Cardiac fibroblast (primary cell): ENCODE results near the gene KHDC1.
"Not testable (repeated sequence)": the region's sequence is repeated elsewhere in the genome, so short reads cannot be mapped to it uniquely, and the experiment has no call there.

Experiments used
- DNase-seq, 2 donors: peaks; one replicate each; pipeline versions ENCODE4 v3.0.0 to v3.0.0-alpha.2; 2010; ENCODE audit warnings: low read depth in 2 of 2
- H3K4me3 ChIP-seq, 2 donors: replicated peaks in 1 of 2; 1 replicate in 1 of 2; 2 replicates in 1 of 2; pipeline ENCODE4 v1.5.1; 2011; ENCODE audit warnings: low read depth in 2 of 2, low read length in 2 of 2, mild to moderate bottlenecking in 2 of 2, moderate library complexity in 1 of 2
- TF ChIP-seq, protein P1 (sequence below): IDR thresholded peaks from one replicate; pipeline ENCODE4 v1.5.1; 2011; ENCODE audit warnings: low read depth, mild to moderate bottlenecking, low read length, inconsistent platforms

Gene KHDC1

DNA sequence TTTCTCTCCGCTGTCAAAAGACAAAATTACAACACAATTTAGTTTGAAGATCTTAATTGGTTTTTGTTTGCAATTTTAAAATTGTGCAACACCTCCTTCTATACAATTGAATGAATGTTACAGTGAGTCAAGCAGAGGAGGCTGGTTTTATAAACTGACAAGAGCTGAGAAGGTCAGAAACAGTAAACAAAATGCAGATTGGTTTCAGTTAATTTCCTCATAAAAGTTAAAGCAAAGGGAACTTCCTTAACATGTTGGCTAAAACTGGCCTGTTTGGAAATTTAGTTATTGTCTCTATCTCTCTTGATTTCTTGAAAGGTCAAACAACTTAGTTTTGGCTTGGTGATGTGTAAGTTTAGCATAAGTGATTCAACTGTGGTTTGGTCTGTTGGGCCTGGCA, 59.9 kb downstream of the KHDC1 start:
- DNase-seq, result no peak
- TF ChIP-seq, protein P1, sequence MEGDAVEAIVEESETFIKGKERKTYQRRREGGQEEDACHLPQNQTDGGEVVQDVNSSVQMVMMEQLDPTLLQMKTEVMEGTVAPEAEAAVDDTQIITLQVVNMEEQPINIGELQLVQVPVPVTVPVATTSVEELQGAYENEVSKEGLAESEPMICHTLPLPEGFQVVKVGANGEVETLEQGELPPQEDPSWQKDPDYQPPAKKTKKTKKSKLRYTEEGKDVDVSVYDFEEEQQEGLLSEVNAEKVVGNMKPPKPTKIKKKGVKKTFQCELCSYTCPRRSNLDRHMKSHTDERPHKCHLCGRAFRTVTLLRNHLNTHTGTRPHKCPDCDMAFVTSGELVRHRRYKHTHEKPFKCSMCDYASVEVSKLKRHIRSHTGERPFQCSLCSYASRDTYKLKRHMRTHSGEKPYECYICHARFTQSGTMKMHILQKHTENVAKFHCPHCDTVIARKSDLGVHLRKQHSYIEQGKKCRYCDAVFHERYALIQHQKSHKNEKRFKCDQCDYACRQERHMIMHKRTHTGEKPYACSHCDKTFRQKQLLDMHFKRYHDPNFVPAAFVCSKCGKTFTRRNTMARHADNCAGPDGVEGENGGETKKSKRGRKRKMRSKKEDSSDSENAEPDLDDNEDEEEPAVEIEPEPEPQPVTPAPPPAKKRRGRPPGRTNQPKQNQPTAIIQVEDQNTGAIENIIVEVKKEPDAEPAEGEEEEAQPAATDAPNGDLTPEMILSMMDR, result no peak
- H3K4me3 ChIP-seq, result no peak overlapping the region

DNA sequence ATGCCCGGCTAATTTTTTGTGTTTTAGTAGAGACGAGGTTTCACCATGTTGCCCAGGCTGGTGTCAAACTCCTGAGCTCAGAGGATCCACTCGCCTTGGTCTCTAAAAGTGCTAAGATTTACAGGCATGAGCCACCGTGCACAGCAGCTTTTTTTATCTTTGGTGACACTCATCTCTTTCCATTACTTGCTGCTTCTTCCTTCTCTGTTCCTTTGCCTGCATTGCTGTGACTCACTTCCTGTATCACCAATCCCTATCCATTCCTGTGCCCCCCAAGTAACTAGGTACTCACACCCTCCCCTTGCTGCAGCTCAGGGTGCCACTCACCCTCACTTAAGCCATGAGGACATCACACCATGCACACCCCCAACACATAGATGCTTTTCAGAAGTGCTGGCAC, 62.3 kb downstream of the KHDC1 start:
- no peak for DNase-seq
- H3K4me3 ChIP-seq, result no peak overlapping the region
- TF ChIP-seq, protein P1, result no peak

DNA sequence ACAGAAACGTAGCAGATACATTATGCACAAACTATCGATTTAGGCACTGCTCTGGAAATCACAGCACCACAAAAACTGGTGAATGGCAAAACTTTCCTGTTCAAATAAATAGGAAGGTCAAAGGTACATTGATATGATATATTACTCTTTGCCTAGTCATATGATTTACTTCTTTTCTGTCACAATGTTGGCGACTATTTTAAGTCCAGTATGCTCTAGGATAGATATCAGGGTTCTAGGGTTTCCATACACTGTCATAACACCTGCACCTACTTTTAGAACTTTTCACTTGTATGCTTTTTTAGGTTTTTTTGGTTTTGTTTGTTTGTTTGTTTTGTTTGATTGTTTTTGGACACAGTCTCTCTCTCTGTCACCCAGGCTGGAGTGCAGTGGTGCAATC, 62.7 kb downstream of the KHDC1 start:
- DNase-seq, result no peak
- TF ChIP-seq, protein P1, result no peak
- H3K4me3 ChIP-seq, result no peak overlapping the region

- H3K4me3 ChIP-seq, result no peak overlapping the region
- TF ChIP-seq, protein P1, result no peak
- DNase-seq, result no peak
Measured at GRCh38 chr6:73194744-73195143, 68.3 kb downstream of the KHDC1 start.

DNA sequence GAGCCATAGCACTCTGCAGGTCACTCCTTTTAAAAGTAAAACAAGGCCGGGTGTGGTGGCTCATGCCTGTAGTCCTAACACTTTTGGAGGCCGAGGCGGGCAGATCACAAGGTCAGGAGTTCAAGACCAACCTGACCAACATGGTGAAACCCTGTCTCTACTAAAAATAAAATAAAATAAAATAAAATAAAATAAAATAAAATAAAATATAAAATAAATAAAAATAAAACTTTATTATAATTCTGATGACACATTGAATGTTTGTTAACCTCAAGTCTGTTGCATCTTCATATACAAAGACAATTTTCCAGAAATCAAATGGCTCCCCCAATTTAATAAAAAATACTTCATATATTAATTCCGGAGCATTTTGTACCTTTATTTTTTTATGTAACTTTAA, 69.7 kb downstream of the KHDC1 start:
- DNase-seq, H3K4me3 ChIP-seq: not testable (repeated sequence)
